ENCODE measurements around the gene TTC23.

TTC23 gene

DNA sequence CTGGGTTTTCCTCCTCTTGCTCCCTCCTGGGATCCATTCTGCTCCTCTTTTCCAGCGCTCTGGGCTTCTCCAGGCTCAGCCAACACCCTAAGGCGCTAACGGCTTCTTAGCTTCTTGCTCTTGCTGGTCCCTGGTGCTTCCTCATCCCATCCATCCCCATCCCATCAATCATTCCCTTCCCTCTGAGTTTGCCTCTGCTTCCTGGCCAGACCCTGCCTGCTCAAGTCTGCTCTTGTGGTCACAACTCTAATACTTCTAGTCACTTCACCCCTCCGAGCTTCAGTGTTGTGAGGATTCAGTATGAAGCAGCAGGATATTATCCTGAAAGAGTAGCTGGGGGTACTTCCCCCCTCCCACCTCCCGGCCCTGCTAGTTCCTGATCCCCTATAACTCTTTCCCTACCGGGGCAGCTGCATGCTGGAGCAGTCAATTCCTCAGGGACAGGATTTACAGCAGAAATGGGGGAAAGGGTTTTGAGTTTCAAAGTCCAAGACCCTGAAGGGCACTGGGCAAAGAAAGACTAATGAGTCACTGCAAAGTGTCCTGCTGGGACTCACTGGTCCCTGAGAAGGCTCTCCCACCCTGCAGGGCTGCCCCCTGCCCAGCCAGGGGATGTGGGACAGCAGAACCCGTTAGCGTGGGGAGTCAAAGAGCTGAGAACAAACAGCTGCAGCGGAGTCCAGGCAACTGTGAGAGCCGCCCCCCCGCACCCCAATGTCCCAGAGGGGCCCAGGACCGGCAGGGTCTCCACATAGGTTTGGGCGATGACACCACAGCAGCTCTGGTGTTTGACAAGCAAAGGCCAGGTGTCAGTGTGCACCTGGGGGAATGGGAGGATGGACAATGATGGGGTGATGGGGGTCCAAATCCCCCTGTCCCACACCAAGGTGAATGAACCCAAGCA is 146.8 kb downstream of the TTC23 start:
- H2AFZ ChIP-seq (ENCODE audit: low read depth, low read length) = no peak overlapping the region
- no peak overlapping the region for H3K23ac ChIP-seq (ENCODE audit: low read length in 2 of 2)
- H3K4me1 ChIP-seq (ENCODE audit: control insufficient read depth, insufficient read depth, low read depth, low read length) = peaks cover 28% of the 10 kb centered on the region
- H3K9me3 ChIP-seq (ENCODE audit: control insufficient read depth, low read length) = no peaks in the 10 kb centered on the region
- H3K18ac ChIP-seq (ENCODE audit: low read depth in 1 of 2, low read length in 2 of 2) = no peak overlapping the region
- H3K36me3 ChIP-seq (ENCODE audit: control insufficient read depth in 1 of 2, insufficient read depth in 2 of 2, low read depth in 1 of 2, low read length in 2 of 2) = no peaks in the 10 kb centered on the region
- H3K9ac ChIP-seq (ENCODE audit: low read length) = no peak overlapping the region
- no peak overlapping the region for H3K4ac ChIP-seq (ENCODE audit: low read depth in 1 of 2, low read length in 2 of 2)
- no peak overlapping the region for H3K4me3 ChIP-seq (ENCODE audit: insufficient read depth in 1 of 2, low read depth in 1 of 2, low read length in 2 of 2)
- H4K91ac ChIP-seq (ENCODE audit: low read length) = no peak overlapping the region
- DNase-seq = no peak
- no peak overlapping the region for H2AK5ac ChIP-seq (ENCODE audit: low read length, severe bottlenecking)
- H3K79me1 ChIP-seq (replicated peaks; ENCODE audit: low read length, poor library complexity, severe bottlenecking) = peaks cover 4% of the 10 kb centered on the region
- no peak overlapping the region for H2BK15ac ChIP-seq (ENCODE audit: low read depth, poor library complexity, severe bottlenecking)
- H2BK120ac ChIP-seq (ENCODE audit: low read depth, low read length) = no peak overlapping the region
- no peak overlapping the region for H3K14ac ChIP-seq (ENCODE audit: low read length in 2 of 2)
- H3K27me3 ChIP-seq (ENCODE audit: control insufficient read depth in 1 of 2, insufficient read depth in 1 of 2, low read length in 2 of 2) = peaks cover 14 to 48% of the 10 kb centered on the region in 2 experiments
- no peak overlapping the region for H2BK5ac ChIP-seq (ENCODE audit: low read depth, low read length, poor library complexity, severe bottlenecking)
- no peak overlapping the region for H3K4me2 ChIP-seq (ENCODE audit: low read length, poor library complexity, severe bottlenecking)
- H2BK12ac ChIP-seq (ENCODE audit: low read length in 2 of 2) = peak overlapping the region in 1 of 2 experiments; percentile 17
- no peak overlapping the region for H3K27ac ChIP-seq (ENCODE audit: low read length, poor library complexity, severe bottlenecking)
- no peak overlapping the region for H4K8ac ChIP-seq (ENCODE audit: low read length)
- 71% methylated on average over 12 of the region's 13 CpGs for WGBS

DNA sequence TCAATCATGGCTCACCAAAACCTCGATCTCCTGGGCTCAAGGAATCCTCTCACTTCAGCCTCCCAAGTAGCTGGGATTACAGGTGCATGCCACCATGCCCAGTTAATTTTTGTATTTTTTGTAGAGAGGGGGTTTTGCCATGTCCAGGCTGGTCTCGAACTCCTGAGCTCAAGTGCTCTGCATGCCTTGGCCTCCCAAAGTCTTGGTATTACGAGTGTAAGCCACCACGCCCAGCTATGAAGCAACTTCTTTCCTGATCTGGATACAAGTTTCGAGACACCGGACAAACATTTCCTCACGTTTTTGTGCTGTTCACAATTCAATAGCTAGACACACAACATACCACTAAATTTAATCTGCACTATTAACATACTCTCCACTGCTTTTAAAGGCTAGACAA is 147.9 kb downstream of the TTC23 start:
- no peak overlapping the region for H4K8ac ChIP-seq (ENCODE audit: low read length)
- no peak overlapping the region for H4K91ac ChIP-seq (ENCODE audit: low read length)
- no peak for DNase-seq
- no peak overlapping the region for H3K4ac ChIP-seq (ENCODE audit: low read depth in 1 of 2, low read length in 2 of 2)
- H3K4me3 ChIP-seq (ENCODE audit: insufficient read depth in 1 of 2, low read depth in 1 of 2, low read length in 2 of 2) = no peak overlapping the region
- no peak overlapping the region for H2AFZ ChIP-seq (ENCODE audit: low read depth, low read length)
- no peak overlapping the region for H2BK12ac ChIP-seq (ENCODE audit: low read length in 2 of 2)
- no peak overlapping the region for H2AK5ac ChIP-seq (ENCODE audit: low read length, severe bottlenecking)
- H3K23ac ChIP-seq (ENCODE audit: low read length in 2 of 2) = no peak overlapping the region
- 88% methylated on average over 7 of the region's 7 CpGs for WGBS
- no peak overlapping the region for H3K27ac ChIP-seq (ENCODE audit: low read length, poor library complexity, severe bottlenecking)
- H3K4me1 ChIP-seq (ENCODE audit: control insufficient read depth, insufficient read depth, low read depth, low read length) = peaks cover 25% of the 10 kb centered on the region
- no peak overlapping the region for H3K14ac ChIP-seq (ENCODE audit: low read length in 2 of 2)
- H3K4me2 ChIP-seq (ENCODE audit: low read length, poor library complexity, severe bottlenecking) = no peak overlapping the region
- no peak overlapping the region for H2BK120ac ChIP-seq (ENCODE audit: low read depth, low read length)
- H3K18ac ChIP-seq (ENCODE audit: low read depth in 1 of 2, low read length in 2 of 2) = no peak overlapping the region
- H2BK15ac ChIP-seq (ENCODE audit: low read depth, poor library complexity, severe bottlenecking) = no peak overlapping the region
- H3K27me3 ChIP-seq (ENCODE audit: control insufficient read depth in 1 of 2, insufficient read depth in 1 of 2, low read length in 2 of 2) = peaks cover 14 to 48% of the 10 kb centered on the region in 2 experiments
- no peaks in the 10 kb centered on the region for H3K9me3 ChIP-seq (ENCODE audit: control insufficient read depth, low read length)
- H3K36me3 ChIP-seq (ENCODE audit: control insufficient read depth in 1 of 2, insufficient read depth in 2 of 2, low read depth in 1 of 2, low read length in 2 of 2) = no peaks in the 10 kb centered on the region
- H3K9ac ChIP-seq (ENCODE audit: low read length) = no peak overlapping the region
- H3K79me1 ChIP-seq (replicated peaks; ENCODE audit: low read length, poor library complexity, severe bottlenecking) = no peaks in the 10 kb centered on the region
- H2BK5ac ChIP-seq (ENCODE audit: low read depth, low read length, poor library complexity, severe bottlenecking) = no peak overlapping the region

DNA sequence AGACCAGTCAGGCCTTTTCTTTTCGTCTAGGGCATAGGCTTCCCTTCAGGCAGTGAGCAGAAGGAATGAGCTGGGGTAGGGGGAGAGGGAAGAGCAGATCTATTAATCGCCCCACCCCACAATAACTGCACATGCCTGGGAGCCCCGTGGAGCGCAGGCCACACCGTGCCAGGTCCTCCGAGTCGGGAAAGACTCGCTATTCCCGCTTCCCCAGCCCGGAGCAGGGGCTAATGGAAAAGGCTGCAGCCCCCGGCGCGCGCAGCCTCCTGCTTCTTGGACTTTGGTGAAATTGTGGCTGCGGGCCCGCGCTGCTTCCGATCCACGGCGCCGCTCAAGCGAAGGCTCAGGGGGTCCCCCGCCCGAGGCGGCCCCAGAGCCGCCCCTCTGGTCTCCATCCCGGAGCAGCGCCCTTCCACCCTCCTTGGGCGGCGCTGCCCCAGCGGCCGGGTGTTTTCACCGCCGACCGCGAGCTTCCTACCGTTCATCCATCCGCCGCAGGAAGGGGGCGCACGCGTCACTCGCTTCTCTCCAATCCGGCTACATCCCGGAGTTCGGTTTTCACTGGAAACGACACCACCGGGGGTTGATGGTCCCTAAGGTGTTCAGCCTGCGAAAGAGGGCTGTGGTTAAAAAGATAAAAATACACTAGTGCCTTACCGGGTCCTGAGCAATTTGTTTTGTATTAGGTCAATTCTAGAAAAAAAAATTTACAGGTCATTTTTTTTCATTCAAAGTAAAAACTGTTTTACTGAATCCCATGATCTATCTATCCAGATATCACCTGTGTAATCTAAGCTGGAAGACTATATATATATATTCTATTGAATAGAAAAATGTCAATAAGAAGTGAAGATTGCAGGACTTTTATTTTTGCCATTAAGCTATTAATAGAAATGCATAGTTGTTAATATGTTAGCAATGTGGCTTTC is 148.9 kb downstream of the TTC23 start:
- Histone ChIP-seq H3K18ac (ENCODE audit: low read depth in 1 of 2, low read length in 2 of 2) (peak overlapping the region; percentile 14 to 18), H2BK5ac (ENCODE audit: low read depth, low read length, poor library complexity, severe bottlenecking) (no peak overlapping the region), H4K91ac (ENCODE audit: low read length) (no peak overlapping the region), H3K27me3 (ENCODE audit: control insufficient read depth in 1 of 2, insufficient read depth in 1 of 2, low read length in 2 of 2) (peaks cover 19 to 53% of the 10 kb centered on the region in 2 experiments), H3K79me1 (replicated peaks; ENCODE audit: low read length, poor library complexity, severe bottlenecking) (no peaks in the 10 kb centered on the region), H3K14ac (ENCODE audit: low read length in 2 of 2) (no peak overlapping the region), H2BK15ac (ENCODE audit: low read depth, poor library complexity, severe bottlenecking) (peak overlapping the region; percentile 44), H3K4me3 (ENCODE audit: insufficient read depth in 1 of 2, low read depth in 1 of 2, low read length in 2 of 2) (peak overlapping the region; percentile 44 to 67), H3K4me2 (ENCODE audit: low read length, poor library complexity, severe bottlenecking) (peak overlapping the region; percentile 93), H2BK120ac (ENCODE audit: low read depth, low read length) (peak overlapping the region; percentile 27), H3K36me3 (ENCODE audit: control insufficient read depth in 1 of 2, insufficient read depth in 2 of 2, low read depth in 1 of 2, low read length in 2 of 2) (no peaks in the 10 kb centered on the region), H3K4ac (ENCODE audit: low read depth in 1 of 2, low read length in 2 of 2) (no peak overlapping the region), H3K23ac (ENCODE audit: low read length in 2 of 2) (no peak overlapping the region), H2AFZ (ENCODE audit: low read depth, low read length) (peak overlapping the region; percentile 79), H3K9me3 (ENCODE audit: control insufficient read depth, low read length) (no peaks in the 10 kb centered on the region), H3K9ac (ENCODE audit: low read length) (peak overlapping the region; percentile 48), H3K27ac (ENCODE audit: low read length, poor library complexity, severe bottlenecking) (no peak overlapping the region), H3K4me1 (ENCODE audit: control insufficient read depth, insufficient read depth, low read depth, low read length) (peaks cover 19% of the 10 kb centered on the region), H2BK12ac (ENCODE audit: low read length in 2 of 2) (no peak overlapping the region), H4K8ac (ENCODE audit: low read length) (peak overlapping the region; percentile 62), H2AK5ac (ENCODE audit: low read length, severe bottlenecking) (no peak overlapping the region)
- peak; percentile 76 for DNase-seq
- 2% methylated on average over 47 of the region's 50 CpGs for WGBS

DNA sequence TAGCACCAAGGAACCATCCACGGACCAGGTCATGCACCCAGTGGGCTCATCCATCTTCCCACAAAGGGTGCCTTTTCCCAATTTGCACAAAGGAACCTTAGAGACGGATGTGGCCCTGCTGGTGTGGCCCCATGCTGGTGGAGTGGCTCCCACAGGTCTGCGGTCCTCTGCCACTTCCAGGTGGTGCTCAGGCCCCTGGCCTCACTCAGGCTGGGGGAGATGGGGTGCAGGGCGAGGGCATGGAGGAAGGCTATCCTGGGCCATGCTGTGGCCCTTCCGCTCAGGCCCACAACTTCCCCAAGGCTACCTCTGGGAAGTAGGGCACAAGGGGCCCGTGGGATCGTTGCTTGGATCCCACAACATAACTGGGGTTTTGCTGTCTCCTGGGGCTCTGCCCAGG is 149.7 kb downstream of the TTC23 start:
- Histone ChIP-seq H3K9ac (ENCODE audit: low read length) (no peak overlapping the region), H3K27ac (ENCODE audit: low read length, poor library complexity, severe bottlenecking) (no peak overlapping the region), H2BK120ac (ENCODE audit: low read depth, low read length) (no peak overlapping the region), H4K8ac (ENCODE audit: low read length) (no peak overlapping the region), H3K4me3 (ENCODE audit: insufficient read depth in 1 of 2, low read depth in 1 of 2, low read length in 2 of 2) (no peak overlapping the region), H3K23ac (ENCODE audit: low read length in 2 of 2) (no peak overlapping the region), H2BK15ac (ENCODE audit: low read depth, poor library complexity, severe bottlenecking) (no peak overlapping the region), H3K9me3 (ENCODE audit: control insufficient read depth, low read length) (no peaks in the 10 kb centered on the region), H2BK5ac (ENCODE audit: low read depth, low read length, poor library complexity, severe bottlenecking) (no peak overlapping the region), H3K27me3 (ENCODE audit: control insufficient read depth in 1 of 2, insufficient read depth in 1 of 2, low read length in 2 of 2) (peaks cover 19 to 54% of the 10 kb centered on the region in 2 experiments), H3K4ac (ENCODE audit: low read depth in 1 of 2, low read length in 2 of 2) (no peak overlapping the region), H2AFZ (ENCODE audit: low read depth, low read length) (no peak overlapping the region), H2BK12ac (ENCODE audit: low read length in 2 of 2) (no peak overlapping the region), H2AK5ac (ENCODE audit: low read length, severe bottlenecking) (no peak overlapping the region), H3K14ac (ENCODE audit: low read length in 2 of 2) (no peak overlapping the region), H3K79me1 (replicated peaks; ENCODE audit: low read length, poor library complexity, severe bottlenecking) (no peaks in the 10 kb centered on the region), H3K4me1 (ENCODE audit: control insufficient read depth, insufficient read depth, low read depth, low read length) (peaks cover 12% of the 10 kb centered on the region), H4K91ac (ENCODE audit: low read length) (no peak overlapping the region), H3K18ac (ENCODE audit: low read depth in 1 of 2, low read length in 2 of 2) (no peak overlapping the region), H3K36me3 (ENCODE audit: control insufficient read depth in 1 of 2, insufficient read depth in 2 of 2, low read depth in 1 of 2, low read length in 2 of 2) (no peaks in the 10 kb centered on the region), H3K4me2 (ENCODE audit: low read length, poor library complexity, severe bottlenecking) (no peak overlapping the region)
- no peak for DNase-seq
- 92% methylated on average over 7 of the region's 7 CpGs for WGBS
